HUES6 (cell line): ENCODE data around the gene MOXD1.

Experiments used
- H3K27ac ChIP-seq: 2 replicates; pipeline ENCODE4 v1.7.0; 2013; ENCODE audit warnings: low read depth, mild to moderate bottlenecking, low read length, inconsistent platforms
- H3K27me3 ChIP-seq: 2 replicates; pipeline ENCODE4 v1.6.1; 2013; ENCODE audit warnings: low read length; ENCODE audit not compliant: control insufficient read depth, insufficient read depth
- H3K36me3 ChIP-seq: 2 replicates; pipeline ENCODE4 v1.6.1; 2013; ENCODE audit warnings: low read length; ENCODE audit not compliant: control insufficient read depth, insufficient read depth
- H3K4me1 ChIP-seq: 2 replicates; pipeline ENCODE4 v1.6.1; 2013; ENCODE audit warnings: low read length; ENCODE audit not compliant: control insufficient read depth, insufficient read depth
- H3K4me3 ChIP-seq: 2 replicates; pipeline ENCODE4 v1.5.1; 2013; ENCODE audit warnings: low read depth, low read length
- H3K9ac ChIP-seq: one replicate; pipeline ENCODE4 v1.6.1; 2013; ENCODE audit warnings: mild to moderate bottlenecking, low read length
- H3K9me3 ChIP-seq: 2 replicates; pipeline ENCODE4 v1.6.1; 2013; ENCODE audit warnings: low read depth, low read length; ENCODE audit not compliant: control insufficient read depth, insufficient read depth

Gene MOXD1

GRCh38 chr6:132414322-132414721, 13.0 kb upstream of the MOXD1 start:
- no peak overlapping the region for H3K4me3 ChIP-seq
- H3K27ac ChIP-seq = no peak overlapping the region

GRCh38 chr6:132413499-132413802, 12.2 kb upstream of the MOXD1 start:
- no peak overlapping the region for H3K4me3 ChIP-seq

More at GRCh38 chr6:132414322-132414721, 13.0 kb upstream of the MOXD1 start:
- H3K9ac ChIP-seq = no peak overlapping the region
- no peaks in the 10 kb centered on the region for H3K4me1 ChIP-seq
- no peaks in the 10 kb centered on the region for H3K27me3 ChIP-seq
- H3K36me3 ChIP-seq = no peaks in the 10 kb centered on the region
- peaks cover 8% of the 10 kb centered on the region for H3K9me3 ChIP-seq

GRCh38 chr6:132412656-132413498, 11.6 kb upstream of the MOXD1 start:
- Histone ChIP-seq H3K4me1 (no peaks in the 10 kb centered on the region), H3K27ac (no peak overlapping the region), H3K36me3 (no peaks in the 10 kb centered on the region), H3K4me3 (no peak overlapping the region), H3K9ac (no peak overlapping the region), H3K27me3 (no peaks in the 10 kb centered on the region), H3K9me3 (peaks cover 8% of the 10 kb centered on the region)

More at GRCh38 chr6:132413499-132413802, 12.2 kb upstream of the MOXD1 start:
- no peak overlapping the region for H3K9ac ChIP-seq
- no peaks in the 10 kb centered on the region for H3K27me3 ChIP-seq
- H3K4me1 ChIP-seq = no peaks in the 10 kb centered on the region
- no peak overlapping the region for H3K27ac ChIP-seq
- H3K9me3 ChIP-seq = peaks cover 8% of the 10 kb centered on the region
- H3K36me3 ChIP-seq = no peaks in the 10 kb centered on the region

- Histone ChIP-seq H3K9ac (no peak overlapping the region), H3K4me1 (no peaks in the 10 kb centered on the region), H3K27ac (no peak overlapping the region), H3K27me3 (no peaks in the 10 kb centered on the region), H3K9me3 (peaks cover 4% of the 10 kb centered on the region), H3K36me3 (no peaks in the 10 kb centered on the region), H3K4me3 (no peak overlapping the region)
Observed at GRCh38 chr6:132411296-132411695, 10.0 kb upstream of the MOXD1 start.

GRCh38 chr6:132410830-132411229, 9.6 kb upstream of the MOXD1 start:
- H3K27ac ChIP-seq = no peak overlapping the region
- H3K9ac ChIP-seq = no peak overlapping the region
- no peaks in the 10 kb centered on the region for H3K4me1 ChIP-seq
- no peaks in the 10 kb centered on the region for H3K9me3 ChIP-seq
- no peaks in the 10 kb centered on the region for H3K36me3 ChIP-seq
- H3K4me3 ChIP-seq = no peak overlapping the region
- no peaks in the 10 kb centered on the region for H3K27me3 ChIP-seq

GRCh38 chr6:132405143-132405915, 4.1 kb upstream of the MOXD1 start:
- no peaks in the 10 kb centered on the region for H3K36me3 ChIP-seq
- H3K27ac ChIP-seq = no peak overlapping the region
- no peak overlapping the region for H3K4me3 ChIP-seq
- peaks cover 42% of the 10 kb centered on the region for H3K27me3 ChIP-seq
- no peaks in the 10 kb centered on the region for H3K9me3 ChIP-seq
- no peaks in the 10 kb centered on the region for H3K4me1 ChIP-seq
- H3K9ac ChIP-seq = no peak overlapping the region

GRCh38 chr6:132404736-132405135, 3.5 kb upstream of the MOXD1 start:
- Histone ChIP-seq H3K9me3 (no peaks in the 10 kb centered on the region), H3K27ac (no peak overlapping the region), H3K9ac (no peak overlapping the region), H3K27me3 (peaks cover 48% of the 10 kb centered on the region), H3K36me3 (no peaks in the 10 kb centered on the region), H3K4me3 (no peak overlapping the region), H3K4me1 (no peaks in the 10 kb centered on the region)

- H3K27ac ChIP-seq = no peak overlapping the region
Observed at GRCh38 chr6:132404330-132404729, 3.1 kb upstream of the MOXD1 start.

GRCh38 chr6:132401618-132402285, 477 bp upstream of the MOXD1 start:
- H3K27ac ChIP-seq = no peak overlapping the region
- no peaks in the 10 kb centered on the region for H3K4me1 ChIP-seq
- peaks cover 70% of the 10 kb centered on the region for H3K27me3 ChIP-seq
- no peaks in the 10 kb centered on the region for H3K36me3 ChIP-seq
- H3K9me3 ChIP-seq = no peaks in the 10 kb centered on the region
- peak overlapping the region; percentile 57 for H3K9ac ChIP-seq
- H3K4me3 ChIP-seq = peak overlapping the region; percentile 94

More at GRCh38 chr6:132404330-132404729, 3.1 kb upstream of the MOXD1 start:
- Histone ChIP-seq H3K36me3 (no peaks in the 10 kb centered on the region), H3K4me3 (no peak overlapping the region), H3K4me1 (no peaks in the 10 kb centered on the region), H3K9me3 (no peaks in the 10 kb centered on the region), H3K27me3 (peaks cover 52% of the 10 kb centered on the region), H3K9ac (no peak overlapping the region)

GRCh38 chr6:132400555-132400882, 756 bp downstream of the MOXD1 start:
- Histone ChIP-seq H3K9ac (no peak overlapping the region), H3K27ac (no peak overlapping the region)

More at GRCh38 chr6:132400555-132400882, 756 bp downstream of the MOXD1 start:
- Histone ChIP-seq H3K9me3 (no peaks in the 10 kb centered on the region), H3K4me3 (peak overlapping the region; percentile 94), H3K4me1 (no peaks in the 10 kb centered on the region), H3K36me3 (no peaks in the 10 kb centered on the region), H3K27me3 (peaks cover 70% of the 10 kb centered on the region)
